HG03039 (cell line): ENCODE results near the gene FSTL5.

ENCODE experiments used
- ATAC-seq: cut with Tn5 transposase; IDR thresholded peaks from one replicate; pipeline ENCODE4 v1.9.1; 2021; ENCODE audit warnings: mild to moderate bottlenecking, moderate library complexity; ENCODE audit not compliant: unreplicated experiment

FSTL5 gene

GRCh38 chr4:161466316-161466715 is 697.5 kb downstream of the FSTL5 start:
- no peak for ATAC-seq

GRCh38 chr4:161463436-161463835 is 700.4 kb downstream of the FSTL5 start:
- ATAC-seq: no peak

GRCh38 chr4:161457906-161458305 is 705.9 kb downstream of the FSTL5 start:
- ATAC-seq: no peak

GRCh38 chr4:161457311-161457710 is 706.5 kb downstream of the FSTL5 start:
- ATAC-seq: no peak

GRCh38 chr4:161454860-161455259 is 708.9 kb downstream of the FSTL5 start:
- no peak for ATAC-seq

- ATAC-seq: no peak
Observed at GRCh38 chr4:161448550-161449180, 715.1 kb downstream of the FSTL5 start.

- ATAC-seq: no peak
Observed at GRCh38 chr4:161444626-161445025, 719.2 kb downstream of the FSTL5 start.

GRCh38 chr4:161442921-161443320 is 720.9 kb downstream of the FSTL5 start:
- ATAC-seq: no peak

GRCh38 chr4:161438096-161438495 is 725.7 kb downstream of the FSTL5 start:
- no peak for ATAC-seq

- ATAC-seq: no peak
Observed at GRCh38 chr4:161428180-161428965, 735.4 kb downstream of the FSTL5 start.

- ATAC-seq: no peak
Observed at GRCh38 chr4:161419822-161420221, 744.0 kb downstream of the FSTL5 start.

- no peak for ATAC-seq
Observed at GRCh38 chr4:161411901-161412300, 751.9 kb downstream of the FSTL5 start.

GRCh38 chr4:161404346-161405110 is 759.3 kb downstream of the FSTL5 start:
- no peak for ATAC-seq

- ATAC-seq: no peak
Observed at GRCh38 chr4:161403781-161404180, 760.0 kb downstream of the FSTL5 start.

GRCh38 chr4:161393602-161394001 is 770.2 kb downstream of the FSTL5 start:
- no peak for ATAC-seq

- no peak for ATAC-seq
Observed at GRCh38 chr4:161382655-161383054, 781.1 kb downstream of the FSTL5 start.

GRCh38 chr4:161376275-161376674 is 787.5 kb downstream of the FSTL5 start:
- ATAC-seq: no peak

- no peak for ATAC-seq
Observed at GRCh38 chr4:161364681-161365080, 799.1 kb downstream of the FSTL5 start.

GRCh38 chr4:161360982-161361381 is 802.8 kb downstream of the FSTL5 start:
- no peak for ATAC-seq

GRCh38 chr4:161359491-161359890 is 804.3 kb downstream of the FSTL5 start:
- ATAC-seq: no peak

GRCh38 chr4:161356351-161356750 is 807.4 kb downstream of the FSTL5 start:
- no peak for ATAC-seq

- no peak for ATAC-seq
Observed at GRCh38 chr4:161350946-161351345, 812.9 kb downstream of the FSTL5 start.
